GM19372 (cell line): Measurements from ENCODE around the gene GALK2.
"Not testable (repeated sequence)": the region's sequence is repeated elsewhere in the genome, so short reads cannot be mapped to it uniquely, and the experiment has no call there.

Experiments used
- ATAC-seq: cut with Tn5 transposase; IDR thresholded peaks from one replicate; pipeline ENCODE4 v1.9.1; 2021; ENCODE audit warnings: mild to moderate bottlenecking, low read depth, moderate library complexity; ENCODE audit not compliant: unreplicated experiment

The GALK2 gene

GRCh38 chr15:49323207-49323606 is 153.2 kb downstream of the GALK2 start:
- no peak for ATAC-seq

GRCh38 chr15:49327927-49328326 is 157.9 kb downstream of the GALK2 start:
- no peak for ATAC-seq

DNA sequence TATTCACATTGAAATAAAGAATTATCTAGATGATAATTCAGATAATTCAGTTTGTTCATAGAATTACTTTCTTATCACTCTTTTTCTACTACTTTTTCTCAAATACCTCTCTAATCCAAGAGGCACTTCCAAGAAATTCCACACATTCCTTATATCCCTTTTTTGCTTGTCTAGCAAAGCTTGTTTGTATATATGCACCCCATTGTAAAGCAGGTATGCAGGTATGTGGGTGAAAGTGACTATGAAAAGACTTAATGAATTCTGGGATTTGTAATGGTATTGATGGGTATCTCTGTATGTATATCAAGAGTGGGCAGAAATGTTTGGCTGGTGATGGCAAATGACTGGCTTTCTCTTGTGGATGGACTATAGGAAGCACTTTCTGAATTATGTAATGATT is 158.9 kb downstream of the GALK2 start:
- ATAC-seq: no peak

GRCh38 chr15:49330166-49330565 is 160.1 kb downstream of the GALK2 start:
- no peak for ATAC-seq

GRCh38 chr15:49331442-49331841 is 161.4 kb downstream of the GALK2 start:
- ATAC-seq: no peak

DNA sequence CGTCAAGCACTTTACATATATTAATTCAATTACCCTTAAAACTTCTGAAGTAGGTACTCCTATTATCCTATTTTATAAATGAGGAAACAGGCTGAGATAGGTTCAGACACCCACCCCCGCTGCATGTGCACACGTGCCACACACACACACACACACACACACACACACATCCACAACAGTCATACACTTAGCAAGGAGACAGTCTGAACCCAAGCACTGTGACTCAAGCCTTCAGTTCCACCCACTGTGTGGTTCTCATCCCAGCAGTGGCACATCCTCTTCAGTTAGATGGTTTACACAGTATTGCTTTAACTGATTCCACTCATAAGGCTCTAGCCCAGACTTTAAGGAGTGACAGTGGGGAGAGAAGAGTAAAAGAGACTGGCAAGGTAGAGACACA is 161.9 kb downstream of the GALK2 start:
- no peak for ATAC-seq

GRCh38 chr15:49339656-49340055 is 169.6 kb downstream of the GALK2 start:
- no peak for ATAC-seq

GRCh38 chr15:49343546-49343945 is 173.5 kb downstream of the GALK2 start:
- ATAC-seq: no peak

DNA sequence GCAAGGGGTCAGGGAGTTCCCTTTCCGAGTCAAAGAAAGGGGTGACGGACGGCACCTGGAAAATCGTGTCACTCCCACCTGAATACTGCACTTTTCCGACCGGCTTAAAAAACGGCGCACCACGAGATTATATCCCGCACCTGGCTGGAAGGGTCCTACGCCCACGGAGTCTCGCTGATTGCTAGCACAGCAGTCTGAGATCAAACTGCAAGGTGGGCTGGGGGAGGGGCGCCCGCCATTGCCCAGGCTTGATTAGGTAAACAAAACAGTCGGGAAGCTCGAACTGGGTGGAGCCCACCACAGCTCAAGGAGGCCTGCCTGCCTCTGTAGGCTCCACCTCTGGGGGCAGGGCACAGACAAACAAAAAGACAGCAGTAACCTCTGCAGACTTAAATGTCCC is 184.4 kb downstream of the GALK2 start:
- ATAC-seq: not testable (repeated sequence)

- no peak for ATAC-seq
Measured at GRCh38 chr15:49361370-49361769, 191.3 kb downstream of the GALK2 start.

- no peak for ATAC-seq
Measured at GRCh38 chr15:49366496-49366895, 196.4 kb downstream of the GALK2 start.

GRCh38 chr15:49370782-49371181 is 200.7 kb downstream of the GALK2 start:
- ATAC-seq: no peak

- ATAC-seq: no peak
Measured at GRCh38 chr15:49372366-49372765, 202.3 kb downstream of the GALK2 start.

- no peak for ATAC-seq
Measured at GRCh38 chr15:49379996-49380395, 209.9 kb downstream of the GALK2 start.

- no peak for ATAC-seq
Measured at GRCh38 chr15:49380912-49381311, 210.9 kb downstream of the GALK2 start.
